Keratinocyte (primary cell): ENCODE results near the gene CHD2. TPM values are rescaled to one million over a fixed set of nuclear protein-coding genes. Genes with fewer than 3 reads are reported as not detected.

Source experiments
- DNase-seq: peaks from one replicate; pipeline ENCODE4 v3.0.0-alpha.2; 2011; ENCODE audit warnings: low read depth, missing footprints, low spot score
- FAIRE-seq: peaks from 2 replicates; lab custom pipeline; 2011; peaks lifted over from hg19 to GRCh38; lab: Jason Lieb, UNC
- H2AFZ ChIP-seq: 2 replicates; pipeline ENCODE4 v1.6.0; 2012; ENCODE audit warnings: low read length, control low read depth, inconsistent platforms; ENCODE audit not compliant: control insufficient read depth
- H3K27ac ChIP-seq: 2 replicates; pipeline ENCODE4 v1.5.1; 2011; ENCODE audit warnings: low read length; ENCODE audit not compliant: control insufficient read depth, insufficient read depth
- H3K27me3 ChIP-seq: 3 replicates; pipeline ENCODE4 v1.6.0; 2011; ENCODE audit warnings: low read length; ENCODE audit not compliant: control insufficient read depth, insufficient read depth; ENCODE audit errors: extremely low read depth
- H3K36me3 ChIP-seq, 2 experiments: 2 replicates in 1 of 2; 3 replicates in 1 of 2; pipeline ENCODE4 v1.5.1; 2011; ENCODE audit warnings: low read length in 2 of 2, mild to moderate bottlenecking in 1 of 2; ENCODE audit not compliant: control insufficient read depth in 2 of 2, insufficient read depth in 2 of 2; ENCODE audit errors: extremely low read depth in 1 of 2
- H3K4me1 ChIP-seq: 3 replicates; pipeline ENCODE4 v1.5.1; 2011; ENCODE audit warnings: low read length; ENCODE audit not compliant: control insufficient read depth, insufficient read depth; ENCODE audit errors: extremely low read depth
- H3K4me2 ChIP-seq: 3 replicates; pipeline ENCODE4 v1.6.0; 2011; ENCODE audit warnings: low read depth, low read length; ENCODE audit not compliant: control insufficient read depth, insufficient read depth; ENCODE audit errors: extremely low read depth
- H3K4me3 ChIP-seq, 3 experiments: fragments of 200-600 bp in 1 of 3; sonication (generic) in 1 of 3; 2 replicates in 2 of 3; 3 replicates in 1 of 3; pipeline ENCODE4 v1.5.1; 2011 to 2016; ENCODE audit warnings: low read length in 3 of 3, mild to moderate bottlenecking in 3 of 3, control low read depth in 2 of 3, inconsistent platforms in 1 of 3, low read depth in 1 of 3, mixed read lengths in 1 of 3, mixed run types in 1 of 3, moderate library complexity in 1 of 3; ENCODE audit not compliant: control insufficient read depth in 2 of 3, insufficient read depth in 2 of 3; ENCODE audit errors: extremely low read depth in 1 of 3
- H3K79me2 ChIP-seq: 2 replicates; pipeline ENCODE4 v1.6.0; 2012; ENCODE audit warnings: low read length; ENCODE audit not compliant: control insufficient read depth, insufficient read depth
- H3K9ac ChIP-seq: 3 replicates; pipeline ENCODE4 v1.6.0; 2011; ENCODE audit warnings: low read length; ENCODE audit not compliant: control insufficient read depth, insufficient read depth; ENCODE audit errors: extremely low read depth
- H3K9me1 ChIP-seq: 3 replicates; pipeline ENCODE4 v1.6.0; 2011; ENCODE audit warnings: low read length; ENCODE audit not compliant: control insufficient read depth, insufficient read depth; ENCODE audit errors: extremely low read depth
- H3K9me3 ChIP-seq: 2 replicates; pipeline ENCODE4 v1.5.1; 2012; ENCODE audit warnings: low read depth, low read length; ENCODE audit not compliant: control insufficient read depth
- H4K20me1 ChIP-seq: 3 replicates; pipeline ENCODE4 v1.6.0; 2011; ENCODE audit warnings: low read length; ENCODE audit not compliant: control insufficient read depth, insufficient read depth; ENCODE audit errors: extremely low read depth
- EZH2 ChIP-seq: IDR thresholded peaks from one replicate; pipeline ENCODE4 v1.6.1; 2012; ENCODE audit warnings: inconsistent platforms, mild to moderate bottlenecking, low read length, moderate library complexity
- dilution Hi-C: fragments of 300-500 bp; cut with MboI; formaldehyde crosslinking; loops from one replicate; pipeline ENCODE4 v1.7.0; 2020; ENCODE audit warnings: low sequenced_read_pairs; ENCODE audit not compliant: extremely low pct_ligation_motif_present
- polyA plus RNA-seq, 5 experiments: library from polyadenylated mRNA; depleted of rRNA in 3 of 5; stranded (reverse) in 3 of 5; stranded (forward) in 1 of 5; unstranded in 1 of 5; fragments of >200 nt; gene quantifications; 1 replicate in 1 of 5; 2 replicates in 3 of 5; 3 replicates in 1 of 5; pipeline versions ENCODE4 v1.2.1 to v1.2.3, GENCODE V29; 2011 to 2012; ENCODE audit warnings: missing spikeins in 2 of 5, low read depth in 1 of 5, low replicate concordance in 1 of 5
- TF ChIP-seq, protein P1 (sequence below), 3 experiments: IDR thresholded peaks in 1 of 3; conservative IDR thresholded peaks in 1 of 3; optimal IDR thresholded peaks in 1 of 3; 2 replicates in 2 of 3; 3 replicates in 1 of 3; pipeline versions ENCODE3 to v1.5.1; 2011; ENCODE audit warnings: low read length in 3 of 3, mild to moderate bottlenecking in 3 of 3, moderate library complexity in 2 of 3, control low read depth in 1 of 3, inconsistent platforms in 1 of 3; ENCODE audit not compliant: insufficient read depth in 2 of 3; ENCODE audit errors: extremely low read depth in 1 of 3

The CHD2 gene
- polyA plus RNA-seq, 1 donor (not counting 4 experiments of a cell fraction or from before 2014, with no cell fraction given): 62.0 TPM

DNA sequence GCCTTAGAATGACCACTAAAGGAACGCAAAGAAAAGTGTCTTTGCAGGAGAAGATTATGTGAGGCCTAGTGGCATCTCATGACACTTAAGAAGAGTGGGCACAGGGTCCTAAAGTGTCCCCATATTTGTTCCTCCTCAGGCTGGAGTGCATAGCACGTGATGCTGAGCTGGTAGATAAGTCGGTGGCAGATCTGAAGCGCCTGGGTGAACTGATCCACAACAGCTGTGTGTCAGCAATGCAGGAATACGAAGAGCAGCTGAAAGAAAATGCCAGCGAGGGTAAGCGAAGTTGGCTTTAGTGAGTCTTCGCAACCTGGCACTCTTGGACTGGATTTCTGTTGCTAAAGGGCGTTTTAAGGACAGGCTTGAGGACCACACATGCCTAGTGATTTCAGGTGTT lies 92.6 kb downstream of the CHD2 start:
- H3K9ac ChIP-seq: no peak overlapping the region
- H3K4me2 ChIP-seq: no peak overlapping the region
- H3K36me3 ChIP-seq: peaks cover 34 to 36% of the 10 kb centered on the region in 2 experiments
- no peaks in the 10 kb centered on the region for H3K27me3 ChIP-seq
- DNase-seq (no peak), FAIRE-seq (no peak)
- dilution Hi-C loops: no loop called here
- H3K4me1 ChIP-seq: no peaks in the 10 kb centered on the region
- no peaks in the 10 kb centered on the region for H3K9me1 ChIP-seq
- no peaks in the 10 kb centered on the region for H3K9me3 ChIP-seq
- no peaks in the 10 kb centered on the region for H4K20me1 ChIP-seq
- H3K27ac ChIP-seq: no peak overlapping the region
- no peak overlapping the region for H3K4me3 ChIP-seq
- TF ChIP-seq EZH2: no peak
- TF ChIP-seq, protein P1, sequence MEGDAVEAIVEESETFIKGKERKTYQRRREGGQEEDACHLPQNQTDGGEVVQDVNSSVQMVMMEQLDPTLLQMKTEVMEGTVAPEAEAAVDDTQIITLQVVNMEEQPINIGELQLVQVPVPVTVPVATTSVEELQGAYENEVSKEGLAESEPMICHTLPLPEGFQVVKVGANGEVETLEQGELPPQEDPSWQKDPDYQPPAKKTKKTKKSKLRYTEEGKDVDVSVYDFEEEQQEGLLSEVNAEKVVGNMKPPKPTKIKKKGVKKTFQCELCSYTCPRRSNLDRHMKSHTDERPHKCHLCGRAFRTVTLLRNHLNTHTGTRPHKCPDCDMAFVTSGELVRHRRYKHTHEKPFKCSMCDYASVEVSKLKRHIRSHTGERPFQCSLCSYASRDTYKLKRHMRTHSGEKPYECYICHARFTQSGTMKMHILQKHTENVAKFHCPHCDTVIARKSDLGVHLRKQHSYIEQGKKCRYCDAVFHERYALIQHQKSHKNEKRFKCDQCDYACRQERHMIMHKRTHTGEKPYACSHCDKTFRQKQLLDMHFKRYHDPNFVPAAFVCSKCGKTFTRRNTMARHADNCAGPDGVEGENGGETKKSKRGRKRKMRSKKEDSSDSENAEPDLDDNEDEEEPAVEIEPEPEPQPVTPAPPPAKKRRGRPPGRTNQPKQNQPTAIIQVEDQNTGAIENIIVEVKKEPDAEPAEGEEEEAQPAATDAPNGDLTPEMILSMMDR (optimal IDR thresholded peaks at IDR 0.05 in 1 of 3, IDR thresholded peaks at IDR 0.05 in 1 of 3, conservative IDR thresholded peaks at IDR 0.05 in 1 of 3; ENCODE audit: extremely low read depth in 1 of 3, insufficient read depth in 2 of 3, low read length in 3 of 3): no peak
- no peak overlapping the region for H2AFZ ChIP-seq
- peaks cover 18% of the 10 kb centered on the region for H3K79me2 ChIP-seq

DNA sequence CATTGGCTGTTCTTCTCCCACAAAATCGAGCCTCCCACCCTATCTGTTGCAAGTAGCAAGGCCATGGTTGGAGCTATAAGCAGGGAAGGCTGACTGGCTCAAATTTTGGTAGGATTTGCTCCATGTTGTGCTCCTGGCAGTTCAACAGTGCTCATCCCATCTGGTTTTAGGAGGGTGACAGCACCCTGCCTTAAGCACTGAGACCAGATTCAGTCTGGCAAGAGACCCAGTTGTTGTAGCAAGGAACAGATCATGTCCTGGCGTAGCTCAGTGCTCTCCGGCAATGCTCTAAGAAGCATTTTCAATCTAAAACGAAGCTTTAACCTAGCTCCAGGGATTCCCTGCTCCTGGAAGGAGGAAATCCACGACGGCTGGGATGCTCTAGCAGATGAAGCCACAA lies 97.7 kb downstream of the CHD2 start:
- H4K20me1 ChIP-seq: no peaks in the 10 kb centered on the region
- H3K27me3 ChIP-seq: no peaks in the 10 kb centered on the region
- H3K36me3 ChIP-seq: peaks cover 35 to 56% of the 10 kb centered on the region in 2 experiments
- H3K4me2 ChIP-seq: no peak overlapping the region
- FAIRE-seq (no peak), DNase-seq (no peak)
- no peaks in the 10 kb centered on the region for H3K9me1 ChIP-seq
- no peak for TF ChIP-seq EZH2
- TF ChIP-seq, protein P1 (optimal IDR thresholded peaks at IDR 0.05 in 1 of 3, IDR thresholded peaks at IDR 0.05 in 1 of 3, conservative IDR thresholded peaks at IDR 0.05 in 1 of 3; ENCODE audit: extremely low read depth in 1 of 3, insufficient read depth in 2 of 3, low read length in 3 of 3): no peak
- no peak overlapping the region for H3K27ac ChIP-seq
- H3K4me1 ChIP-seq: no peaks in the 10 kb centered on the region
- H2AFZ ChIP-seq: no peak overlapping the region
- H3K79me2 ChIP-seq: peaks cover 4% of the 10 kb centered on the region
- H3K9ac ChIP-seq: no peak overlapping the region
- H3K9me3 ChIP-seq: no peaks in the 10 kb centered on the region
- no peak overlapping the region for H3K4me3 ChIP-seq
- dilution Hi-C loops: no loop called here
